Stimulated activated CD8-positive, alpha-beta memory T cell treated with anti-CD3 and anti-CD28 coated beads, Interleukin-4, amount 100 ng/mL, for 48 hours (primary cell): ENCODE measurements around the gene SSUH2.

Experiments
- DNase-seq: peaks from one replicate; pipeline ENCODE4 v3.0.0-alpha.2; 2020

The SSUH2 gene

GRCh38 chr3:8578282-8578681, 66.3 kb downstream of the SSUH2 start:
- no peak for DNase-seq

- DNase-seq: no peak
These were observed 67.6 kb downstream of the SSUH2 start for GRCh38 chr3:8576841-8577571.

- no peak for DNase-seq
These were observed 68.2 kb downstream of the SSUH2 start for GRCh38 chr3:8576436-8576835.

GRCh38 chr3:8575364-8576104, 69.1 kb downstream of the SSUH2 start:
- no peak for DNase-seq

GRCh38 chr3:8574670-8575322, 69.8 kb downstream of the SSUH2 start:
- no peak for DNase-seq

- no peak for DNase-seq
These were observed 70.4 kb downstream of the SSUH2 start for GRCh38 chr3:8574040-8574669.

GRCh38 chr3:8573342-8573926, 71.2 kb downstream of the SSUH2 start:
- no peak for DNase-seq

- no peak for DNase-seq
These were observed 73.3 kb downstream of the SSUH2 start for GRCh38 chr3:8571256-8571655.
